H9 (cell line): ENCODE measurements around the gene AARSD1. TPM values are rescaled to one million over a fixed set of nuclear protein-coding genes. Genes with fewer than 3 reads are reported as not detected.

ENCODE experiments used
- DNase-seq: peaks from one replicate; pipeline ENCODE4 v3.0.0-alpha.2; 2017
- H2AFZ ChIP-seq: one replicate; pipeline ENCODE4 v1.6.1; 2013; ENCODE audit warnings: mild to moderate bottlenecking, low read length, control low read depth, moderate library complexity
- H2AK5ac ChIP-seq: 2 replicates; pipeline ENCODE4 v1.6.1; 2013; ENCODE audit warnings: low read length, control low read depth, mixed read lengths; ENCODE audit not compliant: insufficient read length
- H2BK120ac ChIP-seq: one replicate; pipeline ENCODE4 v1.6.1; 2013; ENCODE audit warnings: low read depth, mild to moderate bottlenecking, low read length, control low read depth, inconsistent platforms; ENCODE audit not compliant: poor library complexity, severe bottlenecking
- H2BK12ac ChIP-seq: 2 replicates; pipeline ENCODE4 v1.6.1; 2013; ENCODE audit warnings: low read length, control low read depth, mixed read lengths, low read depth; ENCODE audit not compliant: insufficient read length
- H2BK15ac ChIP-seq: 2 replicates; pipeline ENCODE4 v1.6.1; 2013; ENCODE audit warnings: low read depth, low read length, control low read depth
- H2BK20ac ChIP-seq: one replicate; pipeline ENCODE4 v1.6.1; 2013; ENCODE audit warnings: low read depth, mild to moderate bottlenecking, low read length, control low read depth, inconsistent platforms; ENCODE audit not compliant: poor library complexity, severe bottlenecking
- H2BK5ac ChIP-seq: 2 replicates; pipeline ENCODE4 v1.6.1; 2013; ENCODE audit warnings: low read length, control low read depth, mixed read lengths; ENCODE audit not compliant: insufficient read length
- H3K14ac ChIP-seq: 2 replicates; pipeline ENCODE4 v1.6.1; 2013; ENCODE audit warnings: low read length, control low read depth; ENCODE audit not compliant: insufficient read depth
- H3K18ac ChIP-seq: 2 replicates; pipeline ENCODE4 v1.6.1; 2013; ENCODE audit warnings: low read depth, mild to moderate bottlenecking, mixed read lengths, low read length, control low read depth; ENCODE audit not compliant: insufficient read length
- H3K23ac ChIP-seq: 2 replicates; pipeline ENCODE4 v1.6.1; 2013; ENCODE audit warnings: low read length, control low read depth, mixed read lengths, low read depth; ENCODE audit not compliant: insufficient read length
- H3K23me2 ChIP-seq: 2 replicates; pipeline ENCODE4 v1.6.1; 2013; ENCODE audit warnings: low read depth, mild to moderate bottlenecking, mixed read lengths, low read length, control low read depth; ENCODE audit not compliant: insufficient read length, poor library complexity, severe bottlenecking
- H3K27ac ChIP-seq: 2 replicates; pipeline ENCODE4 v1.5.1; 2013; ENCODE audit warnings: low read length, control low read depth, mixed read lengths, low read depth; ENCODE audit not compliant: insufficient read length
- H3K27me3 ChIP-seq: 2 replicates; pipeline ENCODE4 v1.6.1; 2013; ENCODE audit warnings: low read length, control low read depth, inconsistent platforms; ENCODE audit not compliant: insufficient read depth
- H3K4ac ChIP-seq: 2 replicates; pipeline ENCODE4 v1.6.1; 2013; ENCODE audit warnings: low read depth, mild to moderate bottlenecking, control low read depth, inconsistent platforms, low read length, moderate library complexity
- H3K4me1 ChIP-seq: 2 replicates; pipeline ENCODE4 v1.6.1; 2013; ENCODE audit warnings: low read length, control low read depth, inconsistent platforms; ENCODE audit not compliant: insufficient read depth
- H3K4me2 ChIP-seq: 2 replicates; pipeline ENCODE4 v1.6.1; 2013; ENCODE audit warnings: low read length, control low read depth, mixed read lengths; ENCODE audit not compliant: insufficient read length, insufficient read depth
- H3K56ac ChIP-seq: 2 replicates; pipeline ENCODE4 v1.6.1; 2013; ENCODE audit warnings: low read depth, mild to moderate bottlenecking, mixed read lengths, low read length, control low read depth; ENCODE audit not compliant: insufficient read length
- H3K79me1 ChIP-seq: 2 replicates; pipeline ENCODE4 v1.6.1; 2013; ENCODE audit warnings: low read depth, mild to moderate bottlenecking, moderate library complexity, low read length, control low read depth, inconsistent platforms; ENCODE audit not compliant: insufficient read depth, poor library complexity, severe bottlenecking
- H3K79me2 ChIP-seq: 2 replicates; pipeline ENCODE4 v1.6.1; 2013; ENCODE audit warnings: low read length, control low read depth, inconsistent platforms; ENCODE audit not compliant: insufficient read depth
- H3K9ac ChIP-seq: 2 replicates; pipeline ENCODE4 v1.6.1; 2013; ENCODE audit warnings: low read length, control low read depth, mixed read lengths; ENCODE audit not compliant: insufficient read length; ENCODE audit errors: extremely low read depth
- H3K9me3 ChIP-seq: one replicate; pipeline ENCODE4 v1.6.1; 2013; ENCODE audit warnings: low read depth, low read length, inconsistent platforms; ENCODE audit not compliant: control insufficient read depth
- H3T11ph ChIP-seq: one replicate; pipeline ENCODE4 v1.6.1; 2013; ENCODE audit warnings: mild to moderate bottlenecking, low read length, control low read depth, inconsistent platforms
- H4K20me1 ChIP-seq: one replicate; pipeline ENCODE4 v1.6.1; 2013; ENCODE audit not compliant: control insufficient read depth, insufficient read length, insufficient read depth
- H4K5ac ChIP-seq: 2 replicates; pipeline ENCODE4 v1.6.1; 2013; ENCODE audit warnings: low read depth, mild to moderate bottlenecking, mixed read lengths, low read length, control low read depth; ENCODE audit not compliant: insufficient read length
- H4K8ac ChIP-seq: replicated peaks from 2 replicates; pipeline ENCODE4 v1.6.1; 2013; ENCODE audit warnings: low read length, control low read depth, mixed read lengths, low read depth; ENCODE audit not compliant: insufficient read length
- H4K91ac ChIP-seq: 2 replicates; pipeline ENCODE4 v1.6.1; 2013; ENCODE audit warnings: low read depth, mild to moderate bottlenecking, moderate library complexity, mixed read lengths, low read length, control low read depth; ENCODE audit not compliant: insufficient read length
- H3K27ac Mint-ChIP-seq, 3 experiments: 2 replicates in 2 of 3; 3 replicates in 1 of 3; pipeline ENCODE4 v1.8.0; 2020 to 2021; ENCODE audit warnings: mixed read lengths in 3 of 3, mild to moderate bottlenecking in 1 of 3, moderate library complexity in 1 of 3
- H3K27me3 Mint-ChIP-seq: 2 replicates; pipeline ENCODE4 v1.8.0; 2021; ENCODE audit warnings: low read depth, mild to moderate bottlenecking, moderate library complexity, mixed read lengths
- H3K36me3 Mint-ChIP-seq, 3 experiments: 2 replicates in 2 of 3; 3 replicates in 1 of 3; pipeline ENCODE4 v1.8.0; 2020 to 2021; ENCODE audit warnings: low read depth in 3 of 3, mixed read lengths in 3 of 3; ENCODE audit not compliant: insufficient read depth in 1 of 3
- H3K4me1 Mint-ChIP-seq, 2 experiments: 2 replicates each; pipeline ENCODE4 v1.8.0; 2020; ENCODE audit warnings: mixed read lengths in 2 of 2
- H3K4me3 Mint-ChIP-seq, 2 experiments: 2 replicates in 1 of 2; 3 replicates in 1 of 2; pipeline ENCODE4 v1.8.0; 2020 to 2021; ENCODE audit warnings: mild to moderate bottlenecking in 2 of 2, mixed read lengths in 2 of 2, moderate library complexity in 1 of 2
- H3K9me3 Mint-ChIP-seq, 2 experiments: 2 replicates in 1 of 2; 3 replicates in 1 of 2; pipeline ENCODE4 v1.8.0; 2020; ENCODE audit warnings: mild to moderate bottlenecking in 2 of 2, mixed read lengths in 2 of 2, moderate library complexity in 1 of 2
- CTCF ChIP-seq: fragments of 200-600 bp; sonication (generic); conservative IDR thresholded peaks from 3 replicates; pipeline ENCODE4 v1.8.0; 2021; ENCODE audit warnings: antibody characterized with exemption, mild to moderate bottlenecking
- WGBS: extraction: QIAGEN DNeasy Blood & Tissue Kit; methylation state at CpG from one replicate; pipeline ENCODE4 v1.1.7; 2013; ENCODE audit warnings: missing lambda C conversion rate, low lambda C conversion rate, mixed read lengths; ENCODE audit not compliant: insufficient read length; ENCODE audit errors: extremely low coverage; 5-methylcytosine and 5-hydroxymethylcytosine counted together
- total RNA-seq: library from RNA; stranded (reverse); gene quantifications from 2 replicates; pipeline ENCODE4 v1.2.1, GENCODE V29; 2021

AARSD1 gene
- total RNA-seq, 1 experiment from 2014 or later = 68.7 TPM

- Histone ChIP-seq H3K9ac (no peak overlapping the region), H3K9me3 (no peaks in the 10 kb centered on the region), H3T11ph (no peak overlapping the region), H2BK20ac (no peak overlapping the region), H2BK12ac (no peak overlapping the region), H2AK5ac (no peak overlapping the region), H3K79me1 (no peaks in the 10 kb centered on the region), H4K91ac (no peak overlapping the region), H3K23ac (no peak overlapping the region), H2BK120ac (no peak overlapping the region), H2BK5ac (no peak overlapping the region), H4K5ac (no peak overlapping the region), H2BK15ac (no peak overlapping the region), H3K4me2 (no peak overlapping the region), H4K8ac (no peak overlapping the region), H3K79me2 (no peaks in the 10 kb centered on the region), H4K20me1 (no peaks in the 10 kb centered on the region), H3K56ac (no peak overlapping the region), H3K4ac (no peak overlapping the region), H3K4me1 (no peaks in the 10 kb centered on the region; the same call in 1 of the 2 replicates), H3K23me2 (no peaks in the 10 kb centered on the region), H3K18ac (no peak overlapping the region), H3K27ac (no peak overlapping the region), H3K14ac (no peak overlapping the region), H3K27me3 (no peaks in the 10 kb centered on the region), H2AFZ (no peak overlapping the region)
- Mint-ChIP-seq H3K4me3 (no peak overlapping the region), H3K36me3 (peaks cover 3 to 23% (median 20%) of the 10 kb centered on the region in 3 experiments; a peak in 6 of 7 replicates), H3K9me3 (no peaks in the 10 kb centered on the region), H3K27ac (peak overlapping the region in 1 of 3 experiments; percentile 80; a peak in 1 of 7 replicates), H3K27me3 (no peaks in the 10 kb centered on the region), H3K4me1 (peaks cover 21 to 39% of the 10 kb centered on the region in 2 experiments)
- DNase-seq = no peak
- TF ChIP-seq CTCF = no peak
- no CpG with 5 or more reads among the region's 15 CpGs for WGBS
Measured at GRCh38 chr17:43011728-43012472, 47.6 kb upstream of the AARSD1 start.
